Karpas-422 (cell line): Measurements from ENCODE around the gene METTL2A. TPM values are rescaled to one million over a fixed set of nuclear protein-coding genes. Genes with fewer than 3 reads are reported as not detected.
A peak's percentile ranks its signal among the peaks of the same experiment; 100 is the strongest.
"Not testable (repeated sequence)": the region's sequence is repeated elsewhere in the genome, so short reads cannot be mapped to it uniquely, and the experiment has no call there.

Experiments
- DNase-seq: peaks from one replicate; pipeline ENCODE4 v3.0.0-alpha.2; 2015
- H2AFZ ChIP-seq: fragments of 200-600 bp; sonication (generic); 2 replicates; pipeline ENCODE4 v1.6.1; 2014; ENCODE audit warnings: antibody characterized with exemption, low read length, mixed read lengths
- H3K27ac ChIP-seq: fragments of 200-600 bp; sonication (generic); 2 replicates; pipeline ENCODE4 v1.5.1; 2014; ENCODE audit warnings: mild to moderate bottlenecking, low read length, moderate library complexity
- H3K27me3 ChIP-seq: fragments of 200-600 bp; sonication (generic); 2 replicates; pipeline ENCODE4 v1.6.1; 2014; ENCODE audit warnings: low read length, mixed read lengths
- H3K36me3 ChIP-seq: fragments of 200-600 bp; sonication (generic); 2 replicates; pipeline ENCODE4 v1.6.1; 2014; ENCODE audit warnings: low read length, mixed read lengths; ENCODE audit not compliant: insufficient read depth
- H3K4me1 ChIP-seq: fragments of 200-600 bp; sonication (generic); 2 replicates; pipeline ENCODE4 v1.6.1; 2014; ENCODE audit warnings: mild to moderate bottlenecking, low read length, mixed read lengths
- H3K4me2 ChIP-seq: fragments of 200-600 bp; sonication (generic); 2 replicates; pipeline ENCODE4 v1.6.1; 2014; ENCODE audit warnings: low read length, low read depth, mild to moderate bottlenecking; ENCODE audit not compliant: poor library complexity, severe bottlenecking
- H3K4me3 ChIP-seq: fragments of 200-600 bp; sonication (generic); 2 replicates; pipeline ENCODE4 v1.5.1; 2014; ENCODE audit warnings: mild to moderate bottlenecking, antibody characterized with exemption, low read length, mixed read lengths
- H3K79me2 ChIP-seq: fragments of 200-600 bp; sonication (generic); 2 replicates; pipeline ENCODE4 v1.6.1; 2014; ENCODE audit warnings: mild to moderate bottlenecking, low read length, mixed read lengths
- H3K9ac ChIP-seq: fragments of 200-600 bp; sonication (generic); 2 replicates; pipeline ENCODE4 v1.6.0; 2014; ENCODE audit warnings: low read length
- H3K9me2 ChIP-seq: fragments of 200-600 bp; sonication (generic), shearing (Covaris generic); replicated peaks from 2 replicates; pipeline ENCODE4 v1.6.0; 2014; ENCODE audit warnings: mild to moderate bottlenecking, low read length, moderate library complexity; ENCODE audit not compliant: insufficient read depth
- H3K9me3 ChIP-seq: fragments of 300-700, 200-600 bp; sonication (generic); 2 replicates; pipeline ENCODE4 v1.6.1; 2014; ENCODE audit warnings: low read length, mixed read lengths
- H4K20me1 ChIP-seq: fragments of 200-600 bp; sonication (generic); 2 replicates; pipeline ENCODE4 v1.6.1; 2014; ENCODE audit warnings: mild to moderate bottlenecking, antibody characterized with exemption, low read length, low read depth; ENCODE audit not compliant: insufficient read depth
- total RNA-seq: library from RNA; depleted of rRNA; stranded (reverse); fragments of >200 nt; shearing (Covaris generic); gene quantifications from 2 replicates; pipeline ENCODE4 v1.2.3, GENCODE V29; 2014; ENCODE audit warnings: low replicate concordance

Gene METTL2A
- total RNA-seq, 1 experiment from 2014 or later = 17.9 TPM

DNA sequence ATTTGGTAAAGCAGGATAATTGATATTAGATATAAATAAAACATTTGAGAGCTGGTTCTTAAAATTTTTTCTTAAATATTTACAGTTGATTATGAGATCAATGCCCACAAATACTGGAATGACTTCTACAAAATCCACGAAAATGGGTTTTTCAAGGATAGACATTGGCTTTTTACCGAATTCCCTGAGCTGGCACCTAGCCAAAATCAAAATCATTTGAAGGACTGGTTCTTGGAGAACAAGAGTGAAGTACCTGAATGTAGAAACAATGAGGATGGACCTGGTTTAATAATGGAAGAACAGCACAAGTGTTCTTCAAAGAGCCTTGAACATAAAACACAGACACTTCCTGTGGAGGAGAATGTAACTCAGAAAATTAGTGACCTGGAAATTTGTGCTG is 2.5 kb downstream of the METTL2A start:
- not testable (repeated sequence) for H3K9ac ChIP-seq, H3K27ac ChIP-seq, H3K9me3 ChIP-seq, H3K4me3 ChIP-seq, H3K4me2 ChIP-seq, H2AFZ ChIP-seq, H3K9me2 ChIP-seq, H3K36me3 ChIP-seq, H3K27me3 ChIP-seq, DNase-seq, H4K20me1 ChIP-seq
- H3K79me2 ChIP-seq = peaks cover 24% of the 10 kb centered on the region
- H3K4me1 ChIP-seq = peaks cover 14% of the 10 kb centered on the region

DNA sequence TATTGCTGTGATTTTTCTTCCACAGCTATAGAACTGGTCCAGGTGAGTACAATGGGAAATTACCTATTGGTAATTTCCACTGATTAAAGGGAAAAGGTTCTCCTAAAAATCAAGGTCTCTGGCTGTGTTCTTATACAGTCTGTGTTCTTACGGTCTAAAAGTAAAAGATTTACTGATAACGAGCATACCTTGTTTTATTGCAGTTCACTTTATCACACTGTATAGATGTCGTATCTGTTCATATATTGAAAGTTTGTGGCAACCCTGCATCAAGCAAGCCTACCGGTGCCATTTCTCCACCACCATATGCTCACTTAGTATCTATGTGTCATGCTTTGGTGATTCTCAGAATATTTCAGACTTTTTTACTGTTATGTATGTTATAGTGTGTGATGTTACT is 11.6 kb downstream of the METTL2A start:
- H3K79me2 ChIP-seq, H3K9ac ChIP-seq, H3K36me3 ChIP-seq, H3K9me2 ChIP-seq, H3K4me3 ChIP-seq, H2AFZ ChIP-seq, H4K20me1 ChIP-seq, H3K27ac ChIP-seq, H3K27me3 ChIP-seq, H3K4me1 ChIP-seq, DNase-seq, H3K9me3 ChIP-seq, H3K4me2 ChIP-seq: not testable (repeated sequence)

DNA sequence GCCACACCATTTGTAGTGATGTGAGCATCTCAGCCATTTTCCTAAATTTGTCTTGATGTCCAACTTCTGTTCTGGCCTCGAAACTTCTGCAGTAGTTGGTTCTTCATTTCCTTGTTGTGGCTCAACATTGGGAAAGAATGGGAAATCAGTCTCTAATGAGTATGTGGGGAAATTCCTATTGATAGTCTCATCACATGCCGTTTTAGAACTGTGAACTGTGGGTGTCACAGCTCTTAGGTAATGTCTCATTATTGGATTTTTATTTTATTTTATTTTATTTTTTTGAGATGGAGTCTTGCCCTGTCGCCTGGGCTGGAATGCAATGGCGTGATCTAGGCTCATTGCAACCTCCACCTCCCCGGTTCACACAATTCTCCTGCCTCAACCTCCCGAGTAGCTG is 17.5 kb downstream of the METTL2A start:
- H3K9me3 ChIP-seq, DNase-seq, H3K79me2 ChIP-seq: not testable (repeated sequence)

DNA sequence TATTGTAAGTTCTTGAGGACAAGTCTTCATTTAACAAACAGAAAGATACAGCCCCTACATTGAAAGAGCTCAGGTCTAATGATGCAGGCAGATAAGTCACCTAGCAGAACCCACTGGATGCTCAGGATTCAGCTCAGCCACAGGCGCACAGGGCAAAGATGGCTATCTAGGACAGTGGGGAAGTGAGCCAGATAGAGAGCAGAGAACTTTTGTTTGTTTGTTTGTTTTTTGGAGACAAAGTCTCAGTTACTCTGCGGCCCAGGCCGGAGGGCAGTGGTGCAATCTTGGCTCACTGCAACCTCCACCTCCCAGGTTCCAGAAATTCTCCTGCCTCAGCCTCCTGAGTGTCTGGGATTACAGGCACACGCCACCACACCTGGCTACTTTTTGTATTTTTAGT is 20.4 kb downstream of the METTL2A start:
- DNase-seq = peak; percentile 25
- H3K4me1 ChIP-seq = no peaks in the 10 kb centered on the region
- H3K9me2 ChIP-seq = no peaks in the 10 kb centered on the region
- no peaks in the 10 kb centered on the region for H3K9me3 ChIP-seq
- H3K36me3 ChIP-seq = no peaks in the 10 kb centered on the region
- no peak overlapping the region for H3K27ac ChIP-seq
- H3K9ac ChIP-seq = no peak overlapping the region
- H4K20me1 ChIP-seq = no peaks in the 10 kb centered on the region
- no peak overlapping the region for H3K4me3 ChIP-seq
- H2AFZ ChIP-seq = no peak overlapping the region
- no peaks in the 10 kb centered on the region for H3K79me2 ChIP-seq
- H3K27me3 ChIP-seq = no peaks in the 10 kb centered on the region
- no peak overlapping the region for H3K4me2 ChIP-seq

More for the DNA sequence above, 17.5 kb downstream of the METTL2A start:
- not testable (repeated sequence) for H3K4me3 ChIP-seq, H3K27me3 ChIP-seq, H3K4me1 ChIP-seq, H2AFZ ChIP-seq, H3K9me2 ChIP-seq, H3K27ac ChIP-seq, H3K9ac ChIP-seq, H3K4me2 ChIP-seq, H4K20me1 ChIP-seq, H3K36me3 ChIP-seq

DNA sequence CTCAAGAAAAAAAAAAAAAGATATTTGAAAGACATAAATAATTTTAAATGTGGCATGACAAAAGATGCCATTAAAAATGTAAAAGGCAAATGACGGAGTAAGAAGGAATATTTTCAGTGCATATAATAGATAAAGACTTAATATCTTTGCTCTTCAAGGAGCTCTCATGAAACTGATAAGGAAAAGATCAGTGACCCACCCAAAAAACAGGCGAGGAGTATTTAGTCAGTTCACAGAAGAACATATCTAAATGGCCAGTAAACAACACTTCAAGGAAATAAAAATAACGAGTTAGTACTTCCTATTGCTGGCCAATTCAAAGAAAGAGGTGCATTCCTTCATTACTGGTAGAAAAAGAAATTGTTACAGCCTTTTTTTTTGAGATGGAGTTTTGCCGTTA is 22.1 kb downstream of the METTL2A start:
- not testable (repeated sequence) for H3K9me2 ChIP-seq, H3K36me3 ChIP-seq, H3K4me1 ChIP-seq, H3K9ac ChIP-seq, H3K4me2 ChIP-seq, H3K4me3 ChIP-seq, H3K9me3 ChIP-seq, H4K20me1 ChIP-seq, H3K27ac ChIP-seq, H3K27me3 ChIP-seq, H2AFZ ChIP-seq, H3K79me2 ChIP-seq, DNase-seq

DNA sequence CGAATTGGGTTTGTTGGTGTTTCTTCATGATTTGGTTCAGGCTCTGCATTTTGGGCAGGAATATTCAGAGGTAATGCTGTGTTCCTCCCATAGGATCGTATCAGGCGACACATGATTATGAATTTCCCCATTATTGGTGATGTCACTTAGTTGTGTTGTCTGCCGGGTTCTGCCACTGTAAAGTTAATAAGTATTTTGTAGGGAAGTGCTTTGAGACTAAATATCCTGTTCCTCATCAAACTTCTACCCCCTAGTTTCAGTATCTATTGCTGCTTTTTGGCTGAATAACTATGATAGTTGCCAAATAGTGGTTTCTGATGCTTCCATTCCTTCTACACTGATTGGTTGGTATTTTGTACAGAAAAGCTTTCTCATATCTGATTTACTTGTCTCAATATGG is 28.5 kb downstream of the METTL2A start:
- Histone ChIP-seq H3K4me2 (peak overlapping the region; percentile 71), H3K27ac (peak overlapping the region; percentile 99), H3K4me1 (peaks cover 37% of the 10 kb centered on the region), H3K9ac (peak overlapping the region; percentile 61; the same call in 1 of the 2 replicates)
- H3K36me3 ChIP-seq, H3K79me2 ChIP-seq, H3K4me3 ChIP-seq, H3K9me3 ChIP-seq, H2AFZ ChIP-seq, H3K9me2 ChIP-seq, H4K20me1 ChIP-seq, H3K27me3 ChIP-seq: not testable (repeated sequence)
- DNase-seq = peak; percentile 44

DNA sequence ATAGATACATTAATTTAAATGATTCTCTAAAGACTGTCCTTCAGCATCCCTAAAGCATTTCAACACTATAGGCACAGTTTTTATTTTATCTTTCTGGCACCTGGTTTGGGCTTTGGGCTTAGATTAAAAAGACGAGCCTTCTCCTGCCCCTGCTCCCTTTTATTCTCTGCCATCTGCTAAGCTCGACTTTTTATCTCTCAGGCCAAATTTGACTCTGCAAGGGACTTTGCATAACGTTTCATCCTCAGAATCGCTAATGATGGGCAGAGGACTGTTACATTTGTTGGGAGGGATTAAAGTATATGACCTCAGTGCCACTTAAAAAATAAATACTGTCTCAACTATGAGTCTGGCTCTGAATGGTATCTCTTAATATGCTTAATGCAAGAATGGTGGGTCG is 29.3 kb downstream of the METTL2A start:
- Histone ChIP-seq H3K27ac (peak overlapping the region; percentile 99), H3K4me2 (peak overlapping the region; percentile 71), H3K4me3 (0 out of 2 replicates have a peak overlapping the region, but pooled peaks have one; percentile 52), H3K4me1 (peaks cover 37% of the 10 kb centered on the region), H3K9ac (peak overlapping the region; percentile 61)
- not testable (repeated sequence) for H3K27me3 ChIP-seq, H3K79me2 ChIP-seq, H2AFZ ChIP-seq, H3K9me3 ChIP-seq, H3K36me3 ChIP-seq, H3K9me2 ChIP-seq, H4K20me1 ChIP-seq
- DNase-seq = peak; percentile 88

DNA sequence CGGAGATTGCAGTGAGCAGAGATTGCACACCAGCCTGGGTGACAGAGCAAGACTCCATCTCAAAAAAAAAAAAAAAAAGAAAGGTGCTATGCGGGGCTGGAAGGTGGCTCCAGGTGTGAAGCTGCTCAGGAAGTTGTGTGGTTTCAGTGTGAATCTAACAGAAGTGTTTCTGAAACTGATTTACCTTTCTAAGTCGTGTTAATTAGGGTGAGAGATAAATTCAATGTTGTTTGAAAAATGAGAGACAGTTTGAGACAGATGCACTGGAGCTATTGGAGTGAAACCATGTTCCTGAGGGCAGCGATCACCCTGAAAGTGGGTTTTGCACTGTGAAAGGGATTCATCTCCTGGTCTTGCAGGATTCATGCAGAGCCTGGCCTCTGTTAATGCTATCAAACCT is 30.0 kb downstream of the METTL2A start:
- H3K4me3 ChIP-seq = peak overlapping the region; percentile 52

DNA sequence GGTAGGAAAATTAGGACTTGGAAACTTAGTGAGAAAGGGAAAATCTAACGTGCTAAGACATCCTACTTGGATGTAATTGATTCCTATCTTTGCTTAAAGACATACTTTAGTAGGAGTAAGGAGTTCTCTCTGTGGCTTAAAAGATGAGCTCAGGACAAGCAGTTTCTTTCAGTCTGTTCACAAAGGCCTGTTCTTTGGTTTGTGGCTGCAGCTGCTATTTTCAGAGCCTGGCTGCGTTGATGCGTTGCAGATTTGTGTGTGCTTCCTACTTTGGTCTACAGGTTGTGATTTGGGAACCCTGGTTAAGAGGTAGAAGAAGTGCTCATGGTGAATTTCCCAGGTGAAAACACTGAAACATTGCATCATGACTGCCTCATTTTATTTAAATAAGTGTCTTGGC is 30.4 kb downstream of the METTL2A start:
- peak; percentile 79 for DNase-seq
- not testable (repeated sequence) for H4K20me1 ChIP-seq, H3K9me3 ChIP-seq, H3K36me3 ChIP-seq, H3K27me3 ChIP-seq, H2AFZ ChIP-seq, H3K79me2 ChIP-seq, H3K9me2 ChIP-seq
- Histone ChIP-seq H3K4me2 (peak overlapping the region; percentile 71), H3K9ac (peak overlapping the region; percentile 61), H3K4me1 (peaks cover 40% of the 10 kb centered on the region), H3K4me3 (peak overlapping the region; percentile 52), H3K27ac (peak overlapping the region; percentile 99)

More for the DNA sequence above, 30.0 kb downstream of the METTL2A start:
- DNase-seq = peak; percentile 69
- Histone ChIP-seq H3K9ac (peak overlapping the region; percentile 61), H3K27ac (peak overlapping the region; percentile 99), H3K4me2 (peak overlapping the region; percentile 71), H3K4me1 (peaks cover 38% of the 10 kb centered on the region)
- H2AFZ ChIP-seq, H3K36me3 ChIP-seq, H4K20me1 ChIP-seq, H3K79me2 ChIP-seq, H3K27me3 ChIP-seq, H3K9me2 ChIP-seq, H3K9me3 ChIP-seq: not testable (repeated sequence)
